ENCODE results near the gene HSF5.

- TF ChIP-seq ZNF565 (CRISPR knock-in tag; conservative IDR thresholded peaks at IDR 0.05; ENCODE audit: low read depth) (no peak), ZNF8 (CRISPR knock-in tag; IDR thresholded peaks at IDR 0.05) (no peak), ARNTL (CRISPR knock-in tag; IDR thresholded peaks at IDR 0.05; ENCODE audit: borderline replicate concordance, low read depth) (no peak), PATZ1 (CRISPR knock-in tag; IDR thresholded peaks at IDR 0.05; ENCODE audit: borderline replicate concordance) (no peak)
Measured at GRCh38 chr17:58468944-58469343, 19.3 kb downstream of the HSF5 start.
